HFFc6 (cell line): ENCODE measurements around the gene GPC5. TPM values are rescaled to one million over a fixed set of nuclear protein-coding genes. Genes with fewer than 3 reads are reported as not detected.
"Not testable (repeated sequence)": the region's sequence is repeated elsewhere in the genome, so short reads cannot be mapped to it uniquely, and the experiment has no call there.

Experiments used
- DNase-seq: peaks from one replicate; pipeline ENCODE4 v3.0.0-alpha.2; 2018
- H3K27ac Mint-ChIP-seq: 2 replicates; pipeline ENCODE4 v1.8.0; 2020; ENCODE audit warnings: mild to moderate bottlenecking, mixed read lengths
- H3K27me3 Mint-ChIP-seq: 2 replicates; pipeline ENCODE4 v1.8.0; 2021; ENCODE audit warnings: mild to moderate bottlenecking, moderate library complexity, mixed read lengths; ENCODE audit not compliant: insufficient read depth
- H3K36me3 Mint-ChIP-seq: 2 replicates; pipeline ENCODE4 v1.8.0; 2021; ENCODE audit warnings: low read depth, mixed read lengths
- H3K4me1 Mint-ChIP-seq: 2 replicates; pipeline ENCODE4 v1.8.0; 2020; ENCODE audit warnings: low read depth, mixed read lengths
- H3K4me3 Mint-ChIP-seq: 2 replicates; pipeline ENCODE4 v1.8.0; 2020; ENCODE audit warnings: mild to moderate bottlenecking, moderate library complexity, mixed read lengths
- H3K9me3 Mint-ChIP-seq: 2 replicates; pipeline ENCODE4 v1.8.0; 2020; ENCODE audit warnings: mild to moderate bottlenecking, mixed read lengths
- total RNA-seq, 6 experiments: library from RNA; stranded (reverse); fragmentation: NEBNext Ultra II Directional; extraction: Animal tissue kit (Norgen Biotek cat#: 25700); gene quantifications; 2 replicates in 1 of 6; 3 replicates in 5 of 6; pipeline ENCODE4 v1.2.3, GENCODE V29; 2021
- TF ChIP-seq, protein P1 (sequence below): fragments of 200-600 bp; sonication (generic); IDR thresholded peaks from 2 replicates; pipeline ENCODE4 v1.5.0; 2021; ENCODE audit warnings: antibody characterized with exemption, mild to moderate bottlenecking

Gene GPC5
- total RNA-seq, 6 experiments from 2014 or later: 0.06 TPM; not detected in 5

- peaks cover 42% of the 10 kb centered on the region for H3K9me3 Mint-ChIP-seq
- no peaks in the 10 kb centered on the region for H3K4me1 Mint-ChIP-seq
- H3K4me3 Mint-ChIP-seq: no peak overlapping the region
- H3K27ac Mint-ChIP-seq: no peak overlapping the region
- no peaks in the 10 kb centered on the region for H3K27me3 Mint-ChIP-seq
- TF ChIP-seq, protein P1, sequence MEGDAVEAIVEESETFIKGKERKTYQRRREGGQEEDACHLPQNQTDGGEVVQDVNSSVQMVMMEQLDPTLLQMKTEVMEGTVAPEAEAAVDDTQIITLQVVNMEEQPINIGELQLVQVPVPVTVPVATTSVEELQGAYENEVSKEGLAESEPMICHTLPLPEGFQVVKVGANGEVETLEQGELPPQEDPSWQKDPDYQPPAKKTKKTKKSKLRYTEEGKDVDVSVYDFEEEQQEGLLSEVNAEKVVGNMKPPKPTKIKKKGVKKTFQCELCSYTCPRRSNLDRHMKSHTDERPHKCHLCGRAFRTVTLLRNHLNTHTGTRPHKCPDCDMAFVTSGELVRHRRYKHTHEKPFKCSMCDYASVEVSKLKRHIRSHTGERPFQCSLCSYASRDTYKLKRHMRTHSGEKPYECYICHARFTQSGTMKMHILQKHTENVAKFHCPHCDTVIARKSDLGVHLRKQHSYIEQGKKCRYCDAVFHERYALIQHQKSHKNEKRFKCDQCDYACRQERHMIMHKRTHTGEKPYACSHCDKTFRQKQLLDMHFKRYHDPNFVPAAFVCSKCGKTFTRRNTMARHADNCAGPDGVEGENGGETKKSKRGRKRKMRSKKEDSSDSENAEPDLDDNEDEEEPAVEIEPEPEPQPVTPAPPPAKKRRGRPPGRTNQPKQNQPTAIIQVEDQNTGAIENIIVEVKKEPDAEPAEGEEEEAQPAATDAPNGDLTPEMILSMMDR: no peak
- no peak for DNase-seq
- H3K36me3 Mint-ChIP-seq: peaks cover 6% of the 10 kb centered on the region; the same call in 1 of the 2 replicates
Measured at GRCh38 chr13:92682832-92683517, 1284.6 kb downstream of the GPC5 start.

DNA sequence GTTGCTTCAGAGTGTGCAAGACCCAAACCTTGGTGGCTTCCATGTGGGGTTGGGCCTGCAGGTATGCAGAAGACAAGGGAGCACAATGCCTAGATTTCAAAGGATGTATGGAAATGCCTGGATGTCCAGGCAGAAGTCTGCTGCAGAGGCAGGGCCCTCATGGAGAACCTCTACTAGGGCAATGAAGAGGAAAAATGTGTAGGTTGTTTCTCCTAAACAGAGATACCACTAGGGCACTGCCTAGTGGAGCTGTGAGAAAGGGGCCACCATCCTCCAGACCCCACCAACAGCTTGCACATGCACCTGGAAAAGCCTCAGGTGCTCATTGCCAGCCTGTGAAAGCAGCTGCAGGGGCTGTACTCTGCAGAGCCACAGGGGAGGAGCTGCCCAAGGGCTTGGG is 1295.6 kb downstream of the GPC5 start:
- TF ChIP-seq, protein P1: no peak

GRCh38 chr13:92695827-92696226 is 1297.4 kb downstream of the GPC5 start:
- not testable (repeated sequence) for H3K4me3 Mint-ChIP-seq, H3K36me3 Mint-ChIP-seq, H3K4me1 Mint-ChIP-seq, DNase-seq, H3K27ac Mint-ChIP-seq, H3K27me3 Mint-ChIP-seq
- H3K9me3 Mint-ChIP-seq: peaks cover 51% of the 10 kb centered on the region

More for the DNA sequence above, 1295.6 kb downstream of the GPC5 start:
- Mint-ChIP-seq H3K9me3 (peaks cover 38% of the 10 kb centered on the region), H3K36me3 (no peaks in the 10 kb centered on the region; the same call in 1 of the 2 replicates), H3K4me3 (no peak overlapping the region), H3K4me1 (no peaks in the 10 kb centered on the region), H3K27me3 (no peaks in the 10 kb centered on the region; the same call in 1 of the 2 replicates), H3K27ac (no peak overlapping the region)
- no peak for DNase-seq

- H3K4me1 Mint-ChIP-seq: no peaks in the 10 kb centered on the region
Measured at GRCh38 chr13:92716749-92717148, 1318.3 kb downstream of the GPC5 start.

GRCh38 chr13:92717857-92718256 is 1319.4 kb downstream of the GPC5 start:
- Mint-ChIP-seq H3K4me1 (no peaks in the 10 kb centered on the region), H3K36me3 (no peaks in the 10 kb centered on the region; the same call in 1 of the 2 replicates), H3K9me3 (peaks cover 12% of the 10 kb centered on the region), H3K27me3 (no peaks in the 10 kb centered on the region), H3K27ac (no peak overlapping the region), H3K4me3 (no peak overlapping the region)
- TF ChIP-seq, protein P1: no peak
- DNase-seq: no peak

More at GRCh38 chr13:92716749-92717148, 1318.3 kb downstream of the GPC5 start:
- peak; percentile 8 for DNase-seq
- no peaks in the 10 kb centered on the region for H3K27me3 Mint-ChIP-seq
- H3K27ac Mint-ChIP-seq: no peak overlapping the region
- H3K36me3 Mint-ChIP-seq: no peaks in the 10 kb centered on the region; the same call in 1 of the 2 replicates
- no peak overlapping the region for H3K4me3 Mint-ChIP-seq
- TF ChIP-seq, protein P1: peak; percentile 36; the same call in 1 of the 2 replicates
- peaks cover 17% of the 10 kb centered on the region for H3K9me3 Mint-ChIP-seq

- Mint-ChIP-seq H3K27me3 (no peaks in the 10 kb centered on the region), H3K36me3 (no peaks in the 10 kb centered on the region), H3K4me1 (no peaks in the 10 kb centered on the region), H3K9me3 (peaks cover 13% of the 10 kb centered on the region; the same call in 1 of the 2 replicates), H3K27ac (no peak overlapping the region), H3K4me3 (no peak overlapping the region)
- TF ChIP-seq, protein P1: no peak
- DNase-seq: no peak
Measured at GRCh38 chr13:92719868-92720267, 1321.4 kb downstream of the GPC5 start.
